ENCODE data around the gene HTRA3.

The HTRA3 gene

GRCh38 chr4:8272472-8273428 is 3.2 kb downstream of the HTRA3 start:
- ATAC-seq, result no peak

GRCh38 chr4:8273450-8273849 is 3.9 kb downstream of the HTRA3 start:
- ATAC-seq, result no peak
- TF ChIP-seq ARNTL (CRISPR knock-in tag; IDR thresholded peaks at IDR 0.05; ENCODE audit: borderline replicate concordance, low read depth) (no peak), TOX (CRISPR knock-in tag; IDR thresholded peaks at IDR 0.05; ENCODE audit: borderline replicate concordance) (no peak), POU6F1 (CRISPR knock-in tag; IDR thresholded peaks at IDR 0.05; ENCODE audit: borderline replicate concordance, low read depth) (no peak), CREB5 (CRISPR knock-in tag; IDR thresholded peaks at IDR 0.05; ENCODE audit: low read depth) (no peak), CSDC2 (CRISPR knock-in tag; IDR thresholded peaks at IDR 0.05) (no peak), ZNF565 (CRISPR knock-in tag; conservative IDR thresholded peaks at IDR 0.05; ENCODE audit: low read depth) (no peak), ZC3H10 (CRISPR knock-in tag; IDR thresholded peaks at IDR 0.05) (no peak), GLIS3 (CRISPR knock-in tag; IDR thresholded peaks at IDR 0.05) (no peak), RARB (CRISPR knock-in tag; IDR thresholded peaks at IDR 0.05) (no peak), ESRRG (CRISPR knock-in tag; IDR thresholded peaks at IDR 0.05) (no peak), OSR1 (CRISPR knock-in tag; IDR thresholded peaks at IDR 0.05) (no peak)

More at GRCh38 chr4:8272472-8273428, 3.2 kb downstream of the HTRA3 start:
- TF ChIP-seq ZNF8 (CRISPR knock-in tag; IDR thresholded peaks at IDR 0.05), result no peak
- no peak for TF ChIP-seq ZC3H10 (CRISPR knock-in tag; IDR thresholded peaks at IDR 0.05)
- no peak for TF ChIP-seq PPARA (CRISPR knock-in tag; IDR thresholded peaks at IDR 0.05; ENCODE audit: borderline replicate concordance)
- TF ChIP-seq ARNTL (CRISPR knock-in tag; IDR thresholded peaks at IDR 0.05; ENCODE audit: borderline replicate concordance, low read depth), result no peak
- TF ChIP-seq ESRRG (CRISPR knock-in tag; IDR thresholded peaks at IDR 0.05), result no peak
- no peak for TF ChIP-seq BACH2 (CRISPR knock-in tag; IDR thresholded peaks at IDR 0.05; ENCODE audit: borderline replicate concordance)
- no peak for TF ChIP-seq ZFP3 (CRISPR knock-in tag; IDR thresholded peaks at IDR 0.05)
- TF ChIP-seq TSHZ2 (CRISPR knock-in tag; IDR thresholded peaks at IDR 0.05), result no peak
- TF ChIP-seq CSDC2 (CRISPR knock-in tag; IDR thresholded peaks at IDR 0.05), result no peak
- TF ChIP-seq ISL1 (CRISPR knock-in tag; IDR thresholded peaks at IDR 0.05), result no peak
- TF ChIP-seq CSRNP3 (CRISPR knock-in tag; IDR thresholded peaks at IDR 0.05), result no peak
- TF ChIP-seq OSR1 (CRISPR knock-in tag; IDR thresholded peaks at IDR 0.05), result no peak
- no peak for TF ChIP-seq ZFP30 (CRISPR knock-in tag; IDR thresholded peaks at IDR 0.05)
- TF ChIP-seq PATZ1 (CRISPR knock-in tag; IDR thresholded peaks at IDR 0.05; ENCODE audit: borderline replicate concordance), result no peak
- no peak for TF ChIP-seq CREB5 (CRISPR knock-in tag; IDR thresholded peaks at IDR 0.05; ENCODE audit: low read depth)
- TF ChIP-seq RARB (CRISPR knock-in tag; IDR thresholded peaks at IDR 0.05), result no peak

All from SK-N-SH treated with all-trans-retinoic acid at 6 μM for 48 hours (cell line).